ENCODE data around the gene OR5H6.
"Not testable (repeated sequence)": the region's sequence is repeated elsewhere in the genome, so short reads cannot be mapped to it uniquely, and the experiment has no call there.

The OR5H6 gene

GRCh38 chr3:98263944-98264343 lies at the start of gene OR5H6:
OR5H6 (plus strand) TSS chr3:98264244; CDS start chr3:98264333, 89 bp downstream.
- DNase-seq, result no peak

GRCh38 chr3:98215051-98215450 lies 49.0 kb upstream of the OR5H6 start:
- no peak for DNase-seq

GRCh38 chr3:98223907-98224672 lies 40.0 kb upstream of the OR5H6 start:
- no peak for DNase-seq

DNA sequence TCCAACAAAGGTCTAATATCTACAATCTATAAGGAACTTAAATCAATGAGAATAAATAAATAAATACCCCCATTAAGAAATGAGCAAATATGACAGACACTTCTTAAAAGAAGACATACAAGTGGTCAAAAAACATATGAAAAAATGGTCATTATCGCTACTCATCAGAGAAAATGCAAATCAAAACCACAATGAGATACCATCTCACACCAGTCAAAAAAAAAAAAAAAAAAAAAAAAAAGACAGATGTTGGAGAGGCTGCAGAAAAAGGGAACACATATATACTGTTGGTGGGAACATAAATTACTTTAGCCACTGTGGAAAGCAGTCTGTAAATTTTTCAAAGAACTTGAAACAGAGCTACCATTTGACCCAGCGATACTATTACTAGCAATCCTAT lies 31.6 kb upstream of the OR5H6 start:
- no peak for DNase-seq

- no peak for DNase-seq
Observed at GRCh38 chr3:98233468-98233867, 30.6 kb upstream of the OR5H6 start.

- DNase-seq, result no peak
Observed at GRCh38 chr3:98240131-98240530, 23.9 kb upstream of the OR5H6 start.

DNA sequence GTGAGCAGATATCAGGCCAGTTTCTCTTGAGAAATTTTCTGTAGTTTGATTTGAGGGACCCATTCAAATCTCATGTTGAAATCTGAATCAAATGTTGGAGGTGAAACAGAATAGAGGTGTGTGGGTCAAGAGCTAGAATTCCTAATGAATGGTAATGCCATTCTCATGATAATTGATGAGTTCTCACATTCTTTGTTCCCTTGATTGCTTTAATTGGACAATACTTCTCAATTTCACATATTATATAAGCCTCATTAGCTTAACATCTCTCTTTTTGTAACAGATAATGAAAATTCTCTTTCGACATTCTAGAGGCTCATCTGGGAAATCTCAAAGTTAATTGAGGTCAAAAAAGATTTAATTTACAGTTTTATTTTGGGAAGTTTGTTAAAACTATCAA lies 21.9 kb upstream of the OR5H6 start:
- DNase-seq, result no peak

DNA sequence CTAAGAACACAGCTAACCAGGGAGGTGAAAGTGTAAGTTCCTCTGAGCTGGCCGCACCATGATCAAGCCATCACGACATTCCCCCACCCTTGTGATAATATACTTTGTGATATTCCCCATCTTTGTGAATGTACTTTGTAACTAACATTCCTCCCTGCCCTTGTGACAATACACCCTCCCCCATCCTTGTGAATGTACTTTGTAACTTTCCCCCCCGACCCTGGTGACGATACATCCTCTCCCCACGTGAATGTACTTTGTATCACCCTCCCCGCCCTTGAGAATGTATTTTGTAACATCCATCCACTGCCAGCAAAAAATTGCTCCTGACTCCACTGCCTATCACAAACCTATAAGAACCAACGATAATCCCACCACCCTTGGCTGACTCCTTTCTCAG lies 20.2 kb upstream of the OR5H6 start:
- no peak for DNase-seq

DNA sequence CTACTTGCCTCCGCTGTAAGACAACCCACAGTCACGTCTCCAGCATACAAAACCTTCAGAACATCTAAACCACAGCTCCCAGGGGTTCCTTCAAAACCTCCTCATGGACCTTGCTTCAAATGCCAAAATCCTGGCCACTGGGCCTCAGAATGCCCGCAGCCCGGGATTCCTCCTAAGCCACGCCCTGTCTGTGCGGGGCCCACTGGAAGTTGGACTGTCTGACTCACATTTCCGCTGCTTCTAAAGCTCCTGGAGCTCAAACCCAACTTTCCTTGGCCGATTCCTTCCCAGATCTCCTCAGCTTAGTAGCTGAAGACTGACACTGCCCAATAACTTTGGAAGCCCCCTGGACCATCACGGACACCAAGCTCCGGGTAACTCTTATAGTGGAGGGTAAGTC lies 17.9 kb upstream of the OR5H6 start:
- DNase-seq, result no peak

DNA sequence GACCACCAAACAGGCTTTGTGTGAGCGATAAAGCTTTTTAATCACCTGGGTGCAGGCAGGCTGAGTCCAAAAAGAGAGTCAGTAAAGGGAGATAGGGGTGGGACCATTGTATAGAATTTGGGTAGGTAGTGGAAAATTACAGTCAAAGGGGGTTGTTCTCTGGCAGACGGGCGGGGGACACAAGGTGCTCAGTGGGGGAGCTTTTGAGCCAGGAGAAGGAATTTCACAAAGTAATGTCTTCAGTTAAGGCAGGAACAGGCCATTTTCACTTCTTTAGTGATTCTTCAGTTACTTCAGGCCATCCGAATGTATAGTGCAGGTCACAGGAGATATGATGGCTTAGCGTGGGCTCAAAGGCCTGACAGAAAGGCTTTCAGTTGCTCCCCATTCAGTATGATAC lies 8.0 kb upstream of the OR5H6 start:
- not testable (repeated sequence) for DNase-seq

DNA sequence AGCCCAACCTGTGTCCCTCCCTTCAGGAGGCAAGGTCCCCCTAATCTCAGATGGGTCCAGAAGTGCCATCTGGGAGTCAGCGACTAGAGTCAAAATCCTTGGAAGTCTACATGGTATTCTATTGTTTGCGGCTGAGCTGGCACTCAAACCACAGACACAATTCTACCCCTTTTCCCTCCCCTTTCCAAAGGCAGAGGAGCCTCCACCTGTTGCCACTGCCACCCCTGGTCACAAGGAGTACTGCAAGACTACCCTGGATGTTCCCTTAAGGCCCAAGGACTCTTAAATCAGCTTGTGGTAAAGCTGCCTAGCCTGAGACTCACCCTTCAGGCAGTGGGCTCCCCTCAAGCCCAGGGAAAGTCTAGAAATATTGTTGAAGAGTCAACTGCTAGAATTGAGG lies 4.3 kb upstream of the OR5H6 start:
- peak; percentile 16 for DNase-seq

GRCh38 chr3:98262046-98262445 lies 2.0 kb upstream of the OR5H6 start:
- DNase-seq, result no peak

- no peak for DNase-seq
Observed at GRCh38 chr3:98269846-98270245, 5.8 kb downstream of the OR5H6 start.

DNA sequence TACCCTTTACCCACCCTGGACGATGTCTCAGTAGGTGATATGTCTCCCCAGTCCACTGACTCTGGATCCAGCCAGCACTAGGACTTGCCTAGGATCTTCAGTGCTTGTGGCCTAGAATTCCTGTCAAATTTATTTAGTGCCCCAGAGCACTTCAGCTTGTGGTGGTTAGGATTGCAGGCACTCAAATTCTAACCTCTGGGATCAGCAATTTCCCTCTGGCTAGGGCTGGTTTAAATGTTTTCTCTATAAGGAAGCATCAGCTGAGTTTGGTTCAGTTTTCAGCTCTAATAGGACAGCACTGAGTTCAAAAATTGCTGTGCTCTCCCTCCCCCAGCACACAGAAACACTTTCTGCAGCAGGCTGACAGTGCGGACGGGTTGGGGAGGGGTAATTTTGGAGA lies 8.1 kb downstream of the OR5H6 start:
- no peak for DNase-seq

- no peak for DNase-seq
Observed at GRCh38 chr3:98274914-98275313, 10.9 kb downstream of the OR5H6 start.

- no peak for DNase-seq
Observed at GRCh38 chr3:98282205-98282604, 18.2 kb downstream of the OR5H6 start, which contains the start of gene OR5H2. OR5H2 (plus strand) TSS chr3:98282505; CDS start chr3:98282903, 398 bp downstream.

GRCh38 chr3:98290916-98291315 lies 26.9 kb downstream of the OR5H6 start:
- DNase-seq, result no peak

GRCh38 chr3:98291332-98291957 lies 27.4 kb downstream of the OR5H6 start:
- DNase-seq, result no peak
